GM23338 (cell line): ENCODE measurements around the gene CPNE7. TPM values are rescaled to one million over a fixed set of nuclear protein-coding genes. Genes with fewer than 3 reads are reported as not detected.

ENCODE experiments used
- ATAC-seq: fragments of 200-7000 bp; cut with Tn5 transposase; 3 replicates; pipeline ENCODE4 v1.9.1; 2020
- DNase-seq: peaks from one replicate; pipeline ENCODE4 v3.0.0-alpha.2; 2015; ENCODE audit warnings: low spot score
- H2AFZ ChIP-seq: fragments of 200-600 bp; sonication (generic); 2 replicates; pipeline ENCODE4 v1.8.0; 2016; ENCODE audit warnings: antibody characterized with exemption, mild to moderate bottlenecking, moderate library complexity
- H3F3A ChIP-seq: fragments of 200-600 bp; sonication (generic); replicated peaks from 2 replicates; pipeline ENCODE4 v1.8.0; 2017; ENCODE audit warnings: antibody characterized with exemption, mixed run types, low read depth
- H3K27ac ChIP-seq: fragments of 200-600 bp; sonication (generic); 2 replicates; pipeline ENCODE4 v1.6.1; 2016; ENCODE audit warnings: low read depth
- H3K27me3 ChIP-seq: fragments of 200-600 bp; sonication (generic); 2 replicates; pipeline ENCODE4 v1.8.0; 2016; ENCODE audit warnings: mild to moderate bottlenecking, mixed run types, moderate library complexity; ENCODE audit not compliant: insufficient read depth
- H3K36me3 ChIP-seq: fragments of 200-600 bp; sonication (generic); 2 replicates; pipeline ENCODE4 v1.8.0; 2016; ENCODE audit warnings: mild to moderate bottlenecking; ENCODE audit not compliant: insufficient read depth
- H3K4me1 ChIP-seq: fragments of 200-600 bp; sonication (generic); 2 replicates; pipeline ENCODE4 v1.8.0; 2016; ENCODE audit warnings: mild to moderate bottlenecking, moderate library complexity; ENCODE audit not compliant: insufficient read depth
- H3K4me2 ChIP-seq: fragments of 200-600 bp; sonication (generic); 2 replicates; pipeline ENCODE4 v1.7.1; 2017; ENCODE audit warnings: mixed run types
- H3K4me3 ChIP-seq: fragments of 200-600 bp; sonication (generic); 2 replicates; pipeline ENCODE4 v1.6.1; 2016; ENCODE audit warnings: mixed run types
- H3K79me2 ChIP-seq: fragments of 200-600 bp; sonication (generic); replicated peaks from 2 replicates; pipeline ENCODE4 v1.8.0; 2017; ENCODE audit warnings: mild to moderate bottlenecking; ENCODE audit not compliant: insufficient read depth
- H3K9me2 ChIP-seq: fragments of 200-600 bp; sonication (generic); 2 replicates; pipeline ENCODE4 v1.8.0; 2017; ENCODE audit not compliant: insufficient read depth
- H4K20me1 ChIP-seq: fragments of 200-600 bp; sonication (generic); replicated peaks from 2 replicates; pipeline ENCODE4 v1.8.0; 2017; ENCODE audit warnings: mild to moderate bottlenecking; ENCODE audit not compliant: insufficient read depth
- H3K27ac Mint-ChIP-seq: 2 replicates; pipeline ENCODE4 v1.8.0; 2020; ENCODE audit warnings: inconsistent platforms, mild to moderate bottlenecking, moderate library complexity, mixed read lengths
- H3K27me3 Mint-ChIP-seq: 3 replicates; pipeline ENCODE4 v1.8.0; 2022; ENCODE audit warnings: low read depth, mild to moderate bottlenecking, moderate library complexity, mixed read lengths, inconsistent platforms; ENCODE audit not compliant: insufficient read depth, poor library complexity
- H3K36me3 Mint-ChIP-seq: 3 replicates; pipeline ENCODE4 v1.8.0; 2021; ENCODE audit warnings: low read depth, mild to moderate bottlenecking, inconsistent platforms, moderate library complexity, mixed read lengths
- H3K4me1 Mint-ChIP-seq: 3 replicates; pipeline ENCODE4 v1.8.0; 2020; ENCODE audit warnings: mild to moderate bottlenecking, inconsistent platforms, mixed read lengths
- H3K4me3 Mint-ChIP-seq: 3 replicates; pipeline ENCODE4 v1.8.0; 2021; ENCODE audit warnings: moderate library complexity, mild to moderate bottlenecking, inconsistent platforms, mixed read lengths
- H3K9me3 Mint-ChIP-seq: 3 replicates; pipeline ENCODE4 v1.8.0; 2020; ENCODE audit warnings: moderate library complexity, mild to moderate bottlenecking, inconsistent platforms, mixed read lengths
- CREB1 ChIP-seq: fragments of 250-450 bp; sonication (Bioruptor Pico); IDR thresholded peaks from 2 replicates; pipeline ENCODE4 v1.5.0; 2020; ENCODE audit warnings: low read depth, mild to moderate bottlenecking, moderate library complexity
- EZH2 ChIP-seq: fragments of 200-600 bp; sonication (generic); IDR thresholded peaks from one replicate; pipeline ENCODE4 v1.8.0; 2017; ENCODE audit warnings: antibody characterized with exemption, mild to moderate bottlenecking, low read depth; ENCODE audit not compliant: unreplicated experiment
- EZH2phosphoT487 ChIP-seq: fragments of 200-600 bp; sonication (generic); IDR thresholded peaks from one replicate; pipeline ENCODE4 v1.8.1; 2018; ENCODE audit warnings: antibody characterized with exemption; ENCODE audit not compliant: unreplicated experiment
- JUNB ChIP-seq: IDR thresholded peaks from one replicate; pipeline ENCODE4 v1.6.1; 2016; ENCODE audit warnings: antibody characterized with exemption; ENCODE audit not compliant: unreplicated experiment
- NANOG ChIP-seq: IDR thresholded peaks from 2 replicates; pipeline ENCODE4 v1.6.1; 2016; ENCODE audit warnings: antibody characterized with exemption, borderline replicate concordance
- POLR2AphosphoS5 ChIP-seq: IDR thresholded peaks from 2 replicates; pipeline ENCODE4 v1.6.1; 2016; ENCODE audit warnings: antibody characterized with exemption, low read depth
- STAT1 ChIP-seq: IDR thresholded peaks from one replicate; pipeline ENCODE4 v1.6.1; 2016; ENCODE audit warnings: antibody characterized with exemption; ENCODE audit not compliant: unreplicated experiment
- ZNF114 ChIP-seq: fragments of 250-450 bp; sonication (Bioruptor Pico); IDR thresholded peaks from 2 replicates; pipeline ENCODE4 v1.5.0; 2020; ENCODE audit warnings: mild to moderate bottlenecking, moderate library complexity
- ZNF331 ChIP-seq: fragments of 250-450 bp; sonication (Bioruptor Pico); IDR thresholded peaks from 2 replicates; pipeline ENCODE4 v1.5.0; 2020; ENCODE audit warnings: low read depth, mild to moderate bottlenecking, moderate library complexity
- polyA plus RNA-seq: library from polyadenylated mRNA; unstranded; fragments of >200 nt; fragmentation: Nextera tagmentation; extraction: Ambion mirVana; gene quantifications from 2 replicates; pipeline ENCODE4 v1.2.1, GENCODE V29; 2016
- total RNA-seq: library from RNA; depleted of rRNA; stranded (reverse); fragments of >200 nt; shearing (Covaris generic); gene quantifications from 2 replicates; pipeline ENCODE4 v1.2.3, GENCODE V29; 2014
- TF ChIP-seq, protein P1 (sequence below): IDR thresholded peaks from 2 replicates; pipeline ENCODE4 v1.6.1; 2016; ENCODE audit warnings: antibody characterized with exemption
- TF ChIP-seq, protein P2 (sequence below), 2 experiments: fragments of 200-600 bp in 1 of 2; sonication (generic) in 1 of 2; conservative IDR thresholded peaks; 2 replicates each; pipeline versions ENCODE4 v1.5.1 to v1.6.1; 2016 to 2017; ENCODE audit warnings: antibody characterized with exemption in 2 of 2, low read depth in 2 of 2, mild to moderate bottlenecking in 2 of 2, moderate library complexity in 1 of 2
- TF ChIP-seq, protein P3 (sequence below): fragments of 250-450 bp; sonication (Bioruptor Pico); IDR thresholded peaks from 2 replicates; pipeline ENCODE4 v1.5.0; 2020; ENCODE audit warnings: mild to moderate bottlenecking, moderate library complexity
- TF ChIP-seq, protein P4 (sequence below): IDR thresholded peaks from one replicate; pipeline ENCODE4 v1.6.1; 2018; ENCODE audit warnings: antibody characterized with exemption; ENCODE audit not compliant: unreplicated experiment

CPNE7 gene
- total and polyA plus RNA-seq, 2 experiments from 2014 or later: 11.2 to 15.7 TPM

DNA sequence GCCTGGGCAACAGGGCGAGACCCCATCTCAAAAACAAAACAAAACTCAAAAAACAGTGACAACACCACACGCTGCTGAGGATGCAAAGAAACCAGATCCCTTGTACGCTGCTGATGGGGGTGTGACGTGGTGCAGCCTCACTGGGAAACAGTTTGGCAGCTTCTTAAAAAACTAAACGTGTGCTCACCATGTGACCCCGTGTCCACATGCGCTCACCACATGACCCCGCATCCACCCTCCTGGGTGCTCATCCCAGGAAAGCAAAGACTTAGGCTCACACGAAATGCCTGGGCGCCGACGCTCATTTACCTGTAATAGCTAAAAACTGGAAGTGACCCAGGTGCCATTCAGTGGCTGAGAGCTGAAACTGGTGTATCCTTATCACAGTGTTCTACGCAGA is 35.0 kb upstream of the CPNE7 start:
- H3K4me3 Mint-ChIP-seq: no peak overlapping the region

More for the DNA sequence above, 35.0 kb upstream of the CPNE7 start:
- H3K4me1 Mint-ChIP-seq: no peaks in the 10 kb centered on the region
- Histone ChIP-seq H3K36me3 (no peaks in the 10 kb centered on the region; the same call in none of the 2 replicates), H3K27me3 (no peaks in the 10 kb centered on the region), H3F3A (0 out of 2 replicates have a peak, but pooled peaks cover 7% of the 10 kb centered on the region), H3K79me2 (no peaks in the 10 kb centered on the region), H3K4me3 (no peak overlapping the region), H2AFZ (no peak overlapping the region), H3K27ac (no peak overlapping the region), H3K4me2 (no peak overlapping the region), H3K9me2 (no peaks in the 10 kb centered on the region), H4K20me1 (peaks cover 8% of the 10 kb centered on the region; the same call in 1 of the 2 replicates), H3K4me1 (no peaks in the 10 kb centered on the region)
- H3K27ac Mint-ChIP-seq: no peak overlapping the region
- peaks cover 4% of the 10 kb centered on the region for H3K27me3 Mint-ChIP-seq
- H3K9me3 Mint-ChIP-seq: no peaks in the 10 kb centered on the region
- no peak for DNase-seq
- ATAC-seq: no peak
- TF ChIP-seq CREB1 (no peak), ZNF331 (CRISPR knock-in tag) (no peak), STAT1 (no peak), EZH2phosphoT487 (no peak), NANOG (no peak), ZNF114 (CRISPR knock-in tag) (no peak), JUNB (no peak), EZH2 (no peak), POLR2AphosphoS5 (no peak)
- TF ChIP-seq, protein P1, sequence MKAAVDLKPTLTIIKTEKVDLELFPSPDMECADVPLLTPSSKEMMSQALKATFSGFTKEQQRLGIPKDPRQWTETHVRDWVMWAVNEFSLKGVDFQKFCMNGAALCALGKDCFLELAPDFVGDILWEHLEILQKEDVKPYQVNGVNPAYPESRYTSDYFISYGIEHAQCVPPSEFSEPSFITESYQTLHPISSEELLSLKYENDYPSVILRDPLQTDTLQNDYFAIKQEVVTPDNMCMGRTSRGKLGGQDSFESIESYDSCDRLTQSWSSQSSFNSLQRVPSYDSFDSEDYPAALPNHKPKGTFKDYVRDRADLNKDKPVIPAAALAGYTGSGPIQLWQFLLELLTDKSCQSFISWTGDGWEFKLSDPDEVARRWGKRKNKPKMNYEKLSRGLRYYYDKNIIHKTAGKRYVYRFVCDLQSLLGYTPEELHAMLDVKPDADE: no peak
- TF ChIP-seq, protein P2, sequence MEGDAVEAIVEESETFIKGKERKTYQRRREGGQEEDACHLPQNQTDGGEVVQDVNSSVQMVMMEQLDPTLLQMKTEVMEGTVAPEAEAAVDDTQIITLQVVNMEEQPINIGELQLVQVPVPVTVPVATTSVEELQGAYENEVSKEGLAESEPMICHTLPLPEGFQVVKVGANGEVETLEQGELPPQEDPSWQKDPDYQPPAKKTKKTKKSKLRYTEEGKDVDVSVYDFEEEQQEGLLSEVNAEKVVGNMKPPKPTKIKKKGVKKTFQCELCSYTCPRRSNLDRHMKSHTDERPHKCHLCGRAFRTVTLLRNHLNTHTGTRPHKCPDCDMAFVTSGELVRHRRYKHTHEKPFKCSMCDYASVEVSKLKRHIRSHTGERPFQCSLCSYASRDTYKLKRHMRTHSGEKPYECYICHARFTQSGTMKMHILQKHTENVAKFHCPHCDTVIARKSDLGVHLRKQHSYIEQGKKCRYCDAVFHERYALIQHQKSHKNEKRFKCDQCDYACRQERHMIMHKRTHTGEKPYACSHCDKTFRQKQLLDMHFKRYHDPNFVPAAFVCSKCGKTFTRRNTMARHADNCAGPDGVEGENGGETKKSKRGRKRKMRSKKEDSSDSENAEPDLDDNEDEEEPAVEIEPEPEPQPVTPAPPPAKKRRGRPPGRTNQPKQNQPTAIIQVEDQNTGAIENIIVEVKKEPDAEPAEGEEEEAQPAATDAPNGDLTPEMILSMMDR (conservative IDR thresholded peaks at IDR 0.05; ENCODE audit: low read depth in 2 of 2): no peak
- TF ChIP-seq, protein P3, sequence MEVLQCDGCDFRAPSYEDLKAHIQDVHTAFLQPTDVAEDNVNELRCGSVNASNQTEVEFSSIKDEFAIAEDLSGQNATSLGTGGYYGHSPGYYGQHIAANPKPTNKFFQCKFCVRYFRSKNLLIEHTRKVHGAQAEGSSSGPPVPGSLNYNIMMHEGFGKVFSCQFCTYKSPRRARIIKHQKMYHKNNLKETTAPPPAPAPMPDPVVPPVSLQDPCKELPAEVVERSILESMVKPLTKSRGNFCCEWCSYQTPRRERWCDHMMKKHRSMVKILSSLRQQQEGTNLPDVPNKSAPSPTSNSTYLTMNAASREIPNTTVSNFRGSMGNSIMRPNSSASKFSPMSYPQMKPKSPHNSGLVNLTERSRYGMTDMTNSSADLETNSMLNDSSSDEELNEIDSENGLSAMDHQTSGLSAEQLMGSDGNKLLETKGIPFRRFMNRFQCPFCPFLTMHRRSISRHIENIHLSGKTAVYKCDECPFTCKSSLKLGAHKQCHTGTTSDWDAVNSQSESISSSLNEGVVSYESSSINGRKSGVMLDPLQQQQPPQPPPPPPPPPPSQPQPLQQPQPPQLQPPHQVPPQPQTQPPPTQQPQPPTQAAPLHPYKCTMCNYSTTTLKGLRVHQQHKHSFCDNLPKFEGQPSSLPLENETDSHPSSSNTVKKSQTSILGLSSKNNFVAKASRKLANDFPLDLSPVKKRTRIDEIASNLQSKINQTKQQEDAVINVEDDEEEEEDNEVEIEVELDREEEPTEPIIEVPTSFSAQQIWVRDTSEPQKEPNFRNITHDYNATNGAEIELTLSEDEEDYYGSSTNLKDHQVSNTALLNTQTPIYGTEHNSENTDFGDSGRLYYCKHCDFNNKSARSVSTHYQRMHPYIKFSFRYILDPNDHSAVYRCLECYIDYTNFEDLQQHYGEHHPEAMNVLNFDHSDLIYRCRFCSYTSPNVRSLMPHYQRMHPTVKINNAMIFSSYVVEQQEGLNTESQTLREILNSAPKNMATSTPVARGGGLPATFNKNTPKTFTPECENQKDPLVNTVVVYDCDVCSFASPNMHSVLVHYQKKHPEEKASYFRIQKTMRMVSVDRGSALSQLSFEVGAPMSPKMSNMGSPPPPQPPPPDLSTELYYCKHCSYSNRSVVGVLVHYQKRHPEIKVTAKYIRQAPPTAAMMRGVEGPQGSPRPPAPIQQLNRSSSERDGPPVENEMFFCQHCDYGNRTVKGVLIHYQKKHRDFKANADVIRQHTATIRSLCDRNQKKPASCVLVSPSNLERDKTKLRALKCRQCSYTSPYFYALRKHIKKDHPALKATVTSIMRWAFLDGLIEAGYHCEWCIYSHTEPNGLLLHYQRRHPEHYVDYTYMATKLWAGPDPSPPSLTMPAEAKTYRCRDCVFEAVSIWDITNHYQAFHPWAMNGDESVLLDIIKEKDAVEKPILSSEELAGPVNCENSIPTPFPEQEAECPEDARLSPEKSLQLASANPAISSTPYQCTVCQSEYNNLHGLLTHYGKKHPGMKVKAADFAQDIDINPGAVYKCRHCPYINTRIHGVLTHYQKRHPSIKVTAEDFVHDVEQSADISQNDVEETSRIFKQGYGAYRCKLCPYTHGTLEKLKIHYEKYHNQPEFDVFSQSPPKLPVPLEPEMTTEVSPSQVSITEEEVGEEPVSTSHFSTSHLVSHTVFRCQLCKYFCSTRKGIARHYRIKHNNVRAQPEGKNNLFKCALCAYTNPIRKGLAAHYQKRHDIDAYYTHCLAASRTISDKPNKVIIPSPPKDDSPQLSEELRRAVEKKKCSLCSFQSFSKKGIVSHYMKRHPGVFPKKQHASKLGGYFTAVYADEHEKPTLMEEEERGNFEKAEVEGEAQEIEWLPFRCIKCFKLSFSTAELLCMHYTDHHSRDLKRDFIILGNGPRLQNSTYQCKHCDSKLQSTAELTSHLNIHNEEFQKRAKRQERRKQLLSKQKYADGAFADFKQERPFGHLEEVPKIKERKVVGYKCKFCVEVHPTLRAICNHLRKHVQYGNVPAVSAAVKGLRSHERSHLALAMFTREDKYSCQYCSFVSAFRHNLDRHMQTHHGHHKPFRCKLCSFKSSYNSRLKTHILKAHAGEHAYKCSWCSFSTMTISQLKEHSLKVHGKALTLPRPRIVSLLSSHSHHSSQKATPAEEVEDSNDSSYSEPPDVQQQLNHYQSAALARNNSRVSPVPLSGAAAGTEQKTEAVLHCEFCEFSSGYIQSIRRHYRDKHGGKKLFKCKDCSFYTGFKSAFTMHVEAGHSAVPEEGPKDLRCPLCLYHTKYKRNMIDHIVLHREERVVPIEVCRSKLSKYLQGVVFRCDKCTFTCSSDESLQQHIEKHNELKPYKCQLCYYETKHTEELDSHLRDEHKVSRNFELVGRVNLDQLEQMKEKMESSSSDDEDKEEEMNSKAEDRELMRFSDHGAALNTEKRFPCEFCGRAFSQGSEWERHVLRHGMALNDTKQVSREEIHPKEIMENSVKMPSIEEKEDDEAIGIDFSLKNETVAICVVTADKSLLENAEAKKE (CRISPR knock-in tag): no peak
- TF ChIP-seq, protein P4, sequence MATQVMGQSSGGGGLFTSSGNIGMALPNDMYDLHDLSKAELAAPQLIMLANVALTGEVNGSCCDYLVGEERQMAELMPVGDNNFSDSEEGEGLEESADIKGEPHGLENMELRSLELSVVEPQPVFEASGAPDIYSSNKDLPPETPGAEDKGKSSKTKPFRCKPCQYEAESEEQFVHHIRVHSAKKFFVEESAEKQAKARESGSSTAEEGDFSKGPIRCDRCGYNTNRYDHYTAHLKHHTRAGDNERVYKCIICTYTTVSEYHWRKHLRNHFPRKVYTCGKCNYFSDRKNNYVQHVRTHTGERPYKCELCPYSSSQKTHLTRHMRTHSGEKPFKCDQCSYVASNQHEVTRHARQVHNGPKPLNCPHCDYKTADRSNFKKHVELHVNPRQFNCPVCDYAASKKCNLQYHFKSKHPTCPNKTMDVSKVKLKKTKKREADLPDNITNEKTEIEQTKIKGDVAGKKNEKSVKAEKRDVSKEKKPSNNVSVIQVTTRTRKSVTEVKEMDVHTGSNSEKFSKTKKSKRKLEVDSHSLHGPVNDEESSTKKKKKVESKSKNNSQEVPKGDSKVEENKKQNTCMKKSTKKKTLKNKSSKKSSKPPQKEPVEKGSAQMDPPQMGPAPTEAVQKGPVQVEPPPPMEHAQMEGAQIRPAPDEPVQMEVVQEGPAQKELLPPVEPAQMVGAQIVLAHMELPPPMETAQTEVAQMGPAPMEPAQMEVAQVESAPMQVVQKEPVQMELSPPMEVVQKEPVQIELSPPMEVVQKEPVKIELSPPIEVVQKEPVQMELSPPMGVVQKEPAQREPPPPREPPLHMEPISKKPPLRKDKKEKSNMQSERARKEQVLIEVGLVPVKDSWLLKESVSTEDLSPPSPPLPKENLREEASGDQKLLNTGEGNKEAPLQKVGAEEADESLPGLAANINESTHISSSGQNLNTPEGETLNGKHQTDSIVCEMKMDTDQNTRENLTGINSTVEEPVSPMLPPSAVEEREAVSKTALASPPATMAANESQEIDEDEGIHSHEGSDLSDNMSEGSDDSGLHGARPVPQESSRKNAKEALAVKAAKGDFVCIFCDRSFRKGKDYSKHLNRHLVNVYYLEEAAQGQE: no peak
- peaks cover 35% of the 10 kb centered on the region for H3K36me3 Mint-ChIP-seq
